Activated CD4-positive, CD25-positive, alpha-beta regulatory T cell treated with anti-CD3 and anti-CD28 coated beads, Interleukin-2, amount 50 U/mL, for 24 hours (primary cell): Measurements from ENCODE around the gene MAP4K4.
"Not testable (repeated sequence)": the region's sequence is repeated elsewhere in the genome, so short reads cannot be mapped to it uniquely, and the experiment has no call there.

Experiments
- ATAC-seq, 2 donors: fragments of 150-1000 bp; cut with Tn5 transposase; one replicate each; pipeline ENCODE4 v1.10.0; 2021; ENCODE audit warnings: mild to moderate bottlenecking in 1 of 2, moderate library complexity in 1 of 2

MAP4K4 gene

GRCh38 chr2:101744832-101745231 is 47.3 kb downstream of the MAP4K4 start:
- ATAC-seq, result peak in 1 of 2 donors; percentile 43

- ATAC-seq, result no peak
These were observed 48.5 kb downstream of the MAP4K4 start for GRCh38 chr2:101745711-101746694.

DNA sequence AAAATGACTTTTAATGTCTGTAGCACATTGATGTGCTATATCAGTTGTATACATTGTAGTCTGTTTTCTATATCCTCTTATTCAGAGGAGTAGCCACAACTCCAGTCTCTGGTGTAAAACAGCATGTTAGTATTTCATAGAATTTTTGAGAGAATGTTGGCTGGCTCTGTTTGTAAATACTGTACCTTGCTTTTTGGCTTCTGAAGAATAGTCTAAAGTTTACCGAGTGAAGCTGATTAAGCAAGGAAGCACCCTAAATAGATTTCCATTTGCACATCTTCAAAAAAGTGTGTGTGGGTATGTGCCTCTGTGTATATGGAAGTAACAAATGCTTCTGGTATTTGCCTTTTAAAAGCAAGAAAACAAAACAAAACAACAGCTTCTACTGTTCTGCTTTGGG is 50.5 kb downstream of the MAP4K4 start:
- ATAC-seq, result no peak

DNA sequence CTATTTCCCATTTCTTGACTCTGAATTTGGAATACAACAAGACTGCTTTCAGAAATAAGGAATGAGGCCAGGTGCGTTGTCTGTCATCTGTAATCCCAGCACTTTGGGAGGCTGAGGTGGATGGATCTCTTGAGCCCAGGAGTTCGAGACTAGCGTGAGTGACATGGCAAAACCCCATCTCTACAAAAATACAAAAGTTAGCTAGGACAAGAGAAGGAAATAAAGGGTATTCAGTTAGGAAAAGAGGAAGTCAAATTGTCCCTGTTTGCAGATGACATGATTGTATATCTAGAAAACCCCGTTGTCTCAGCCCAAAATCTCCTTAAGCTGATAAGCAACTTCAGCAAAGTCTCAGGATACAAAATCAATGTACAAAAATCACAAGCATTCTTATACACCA is 51.0 kb downstream of the MAP4K4 start:
- not testable (repeated sequence) for ATAC-seq

DNA sequence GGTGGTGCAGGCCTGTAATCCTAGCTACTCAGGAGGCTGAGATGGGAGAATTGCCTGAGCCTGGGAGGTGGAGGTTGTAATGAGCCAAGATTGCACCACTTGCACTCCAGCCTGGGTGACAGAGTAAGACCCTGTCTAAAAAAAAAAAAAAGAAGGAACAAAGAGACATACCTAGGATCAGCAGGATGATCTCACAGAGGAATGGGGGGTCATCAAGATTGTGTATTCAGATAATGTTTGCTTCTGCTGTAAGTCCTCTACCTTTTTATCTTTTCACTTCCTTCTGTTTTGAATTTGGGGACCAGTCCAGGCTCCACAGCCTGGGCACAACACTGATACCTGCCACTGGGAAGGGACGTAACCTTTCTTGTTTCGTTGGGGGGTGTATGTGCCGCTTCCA is 53.2 kb downstream of the MAP4K4 start:
- no peak for ATAC-seq

- no peak for ATAC-seq
These were observed 53.8 kb downstream of the MAP4K4 start for GRCh38 chr2:101751276-101751815.

- peak; percentile 32 to 41 for ATAC-seq
These were observed 54.5 kb downstream of the MAP4K4 start for GRCh38 chr2:101751875-101752619.

GRCh38 chr2:101752716-101753616 is 55.5 kb downstream of the MAP4K4 start:
- ATAC-seq, result no peak

DNA sequence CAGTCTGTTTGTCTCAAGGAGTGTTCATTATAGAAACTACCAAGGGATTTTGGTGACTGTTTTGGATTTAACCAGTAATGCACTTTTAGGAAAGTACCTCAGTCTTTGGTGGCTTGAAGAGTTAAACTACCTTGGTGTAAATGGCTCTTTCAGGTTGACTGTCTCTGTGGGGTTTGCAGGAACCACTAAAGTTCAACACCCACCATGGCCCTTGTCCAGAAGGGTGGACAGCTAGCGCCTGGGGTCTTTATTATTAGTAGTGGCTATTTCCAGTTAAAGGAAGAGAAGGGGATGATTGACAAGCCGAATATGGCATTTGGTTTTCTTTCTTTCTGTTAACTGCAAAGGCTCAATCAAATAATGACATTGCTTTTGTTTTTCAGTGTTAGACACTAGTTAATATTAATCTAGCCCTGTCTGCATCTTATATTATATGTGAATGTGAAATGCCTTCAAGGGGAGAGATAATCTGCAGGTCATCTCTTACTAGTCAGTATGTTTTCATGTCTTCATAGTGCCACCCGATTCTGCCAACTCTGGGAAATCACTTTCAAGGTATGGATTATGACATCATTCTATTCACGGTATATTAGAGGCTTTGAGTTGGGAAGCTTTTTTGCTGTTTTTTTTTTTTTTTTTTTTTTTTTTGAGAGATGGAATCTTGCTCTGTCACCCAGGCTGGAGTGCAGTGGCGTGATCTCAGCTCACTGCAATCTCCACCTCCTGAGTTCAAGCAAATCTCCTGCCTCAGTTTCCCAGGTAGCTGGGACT is 56.4 kb downstream of the MAP4K4 start:
- ATAC-seq, result no peak

- no peak for ATAC-seq
These were observed 57.1 kb downstream of the MAP4K4 start for GRCh38 chr2:101754618-101755017.

- ATAC-seq, result no peak
These were observed 58.8 kb downstream of the MAP4K4 start for GRCh38 chr2:101756266-101756665.

GRCh38 chr2:101758001-101758400 is 60.5 kb downstream of the MAP4K4 start:
- ATAC-seq, result peak; percentile 98

- ATAC-seq, result no peak
These were observed 61.7 kb downstream of the MAP4K4 start for GRCh38 chr2:101759162-101759561.

- no peak for ATAC-seq
These were observed 65.1 kb downstream of the MAP4K4 start for GRCh38 chr2:101762451-101763171.

- no peak for ATAC-seq
These were observed 66.2 kb downstream of the MAP4K4 start for GRCh38 chr2:101763496-101764333.

- no peak for ATAC-seq
These were observed 68.8 kb downstream of the MAP4K4 start for GRCh38 chr2:101766337-101766736.

DNA sequence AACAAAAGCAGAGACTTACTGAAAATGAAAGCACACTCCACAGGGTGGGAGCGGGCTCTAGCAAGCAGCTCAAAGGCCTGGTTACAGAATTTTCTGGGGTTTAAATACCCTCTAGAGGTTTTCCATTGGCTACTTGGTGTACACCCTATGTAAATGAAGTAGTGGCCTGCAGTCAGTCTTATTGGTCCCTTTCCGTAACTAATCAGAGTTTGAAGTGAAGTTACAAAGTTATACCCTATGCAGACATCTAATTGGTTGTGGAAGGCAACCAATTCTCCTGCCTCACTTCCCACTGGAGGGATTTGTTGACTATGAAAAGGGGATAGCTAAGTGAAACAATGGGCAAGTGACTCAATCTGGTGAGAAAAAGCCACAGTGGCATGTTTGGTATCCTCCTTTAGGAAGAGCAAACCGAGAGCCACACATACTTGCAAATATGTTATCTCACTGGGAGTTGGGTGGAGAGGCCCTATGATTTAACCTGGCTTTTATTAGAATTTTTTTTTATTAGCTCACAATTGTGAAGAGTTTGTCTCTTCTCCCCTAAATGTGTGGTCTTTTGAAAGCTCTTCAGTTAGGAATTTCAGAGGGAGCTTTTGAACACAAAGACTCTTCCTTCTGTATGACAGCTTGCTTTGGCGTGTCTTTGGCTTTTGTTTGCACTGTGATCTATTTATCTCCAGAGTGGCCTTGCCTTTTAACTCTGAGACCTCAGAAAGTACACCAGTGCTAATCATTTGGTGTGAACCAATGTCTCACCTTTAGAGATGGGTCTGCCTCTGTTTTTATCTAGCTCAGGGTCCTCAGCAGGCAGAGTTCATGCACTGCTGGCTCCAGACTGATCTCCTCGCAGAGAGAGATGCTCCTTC is 69.6 kb downstream of the MAP4K4 start:
- ATAC-seq, result no peak

DNA sequence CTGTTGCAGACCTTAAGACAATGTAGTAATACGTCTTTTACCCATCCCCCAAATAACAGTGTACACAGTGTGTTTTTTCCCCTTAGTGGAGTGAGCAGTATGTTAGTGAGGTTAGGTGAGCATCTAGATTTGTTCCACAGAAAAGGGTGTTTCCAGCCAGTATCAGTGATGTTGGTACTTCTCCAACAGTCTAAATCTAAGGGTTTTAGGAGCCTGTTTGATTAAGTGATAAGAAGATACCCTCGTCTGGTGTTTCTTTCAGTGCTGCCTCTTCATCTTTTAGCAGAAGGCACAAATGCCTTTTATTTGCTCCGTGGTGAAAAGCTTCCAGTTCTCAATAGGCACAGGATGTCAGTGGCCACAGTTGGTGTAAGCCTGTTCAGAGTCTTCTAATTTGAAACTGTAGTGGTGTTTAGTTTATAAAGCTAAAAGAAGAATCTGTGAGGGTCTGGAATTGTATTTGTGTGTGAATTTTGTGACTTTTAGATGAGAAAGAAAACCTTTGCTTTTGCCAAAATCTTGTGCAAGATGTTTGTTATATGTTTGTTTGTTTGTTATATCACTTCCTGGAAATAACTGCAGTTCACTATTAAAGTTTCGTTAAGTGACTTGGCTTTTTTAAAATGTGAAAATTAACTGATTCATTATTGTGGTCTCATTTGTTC is 71.2 kb downstream of the MAP4K4 start:
- peak; percentile 53 to 63 for ATAC-seq
